Activated T-helper 2 cell treated with anti-CD3 and anti-CD28 coated beads, Interferon-gamma antibody, Interleukin-2, Interleukin-4, amounts not matched to agents 10 μg/mL and 5 μg/mL and 100 μg/mL, durations not matched to agents 14 hours and 24 hours and 36 hours (primary cell): Measurements from ENCODE around the gene HS6ST3. TPM values are rescaled to one million over a fixed set of nuclear protein-coding genes. Genes with fewer than 3 reads are reported as not detected.

Source experiments
- DNase-seq: peaks from one replicate; pipeline ENCODE4 v3.0.0; 2021; ENCODE audit warnings: low spot score
- H3K27ac Mint-ChIP-seq: one replicate; pipeline ENCODE4 v1.8.0; 2021; ENCODE audit warnings: mixed read lengths
- H3K27me3 Mint-ChIP-seq: one replicate; pipeline ENCODE4 v1.8.0; 2021; ENCODE audit warnings: low read depth, mixed read lengths
- H3K36me3 Mint-ChIP-seq: one replicate; pipeline ENCODE4 v1.8.0; 2021; ENCODE audit warnings: low read depth, mixed read lengths
- H3K4me1 Mint-ChIP-seq: one replicate; pipeline ENCODE4 v1.8.0; 2021; ENCODE audit warnings: low read depth, mixed read lengths
- H3K4me3 Mint-ChIP-seq: one replicate; pipeline ENCODE4 v1.8.0; 2021; ENCODE audit warnings: low read depth, mild to moderate bottlenecking, moderate library complexity, mixed read lengths
- H3K9me3 Mint-ChIP-seq: one replicate; pipeline ENCODE4 v1.8.0; 2021; ENCODE audit warnings: mixed read lengths
- intact Hi-C: fragments of 100-400 bp; cut with micrococcal nuclease; formaldehyde crosslinking; loops from one replicate; pipeline ENCODE4 v1.15.1; 2023
- total RNA-seq: library from RNA; stranded (reverse); gene quantifications from 2 replicates; pipeline ENCODE4 v1.2.3, GENCODE V29; 2022

Gene HS6ST3
- total RNA-seq, 1 donor from 2014 or later, result not detected

DNA sequence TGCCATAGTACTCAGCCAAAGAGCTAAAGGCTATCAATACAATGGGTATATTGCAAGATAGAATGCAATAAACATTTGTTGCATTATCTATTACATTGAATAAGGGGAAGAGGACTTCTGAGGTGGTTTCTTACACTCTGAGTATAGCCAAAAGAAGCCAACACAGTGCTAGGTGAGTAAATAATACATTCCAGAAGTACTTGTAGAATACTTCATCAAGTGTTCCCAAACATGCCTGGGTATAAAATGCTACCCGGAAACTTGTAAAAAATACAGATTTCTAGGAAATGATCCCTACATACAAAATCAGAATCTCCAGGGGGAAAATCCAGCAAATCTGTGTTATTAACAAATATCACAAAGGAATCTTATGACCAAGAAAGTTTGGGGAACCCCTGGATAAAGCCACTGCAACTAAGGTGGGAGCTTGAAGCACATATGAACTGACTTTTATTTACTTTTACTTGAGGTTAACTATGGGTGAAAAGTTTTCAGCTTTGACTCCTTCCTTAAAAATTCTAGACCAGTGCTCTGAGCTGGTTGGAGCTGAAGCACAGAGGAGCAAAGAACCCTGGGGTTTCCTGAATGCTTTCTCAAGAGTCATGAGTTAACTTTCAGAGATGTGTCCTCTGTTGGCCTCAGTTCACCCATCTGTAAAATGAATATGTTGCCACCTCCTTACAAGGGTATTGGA lies 768.4 kb downstream of the HS6ST3 start:
- no peak for DNase-seq
- intact Hi-C loops, result no loop called here
- H3K27ac Mint-ChIP-seq, result no peak overlapping the region

GRCh38 chr13:96860882-96861281 lies 771.0 kb downstream of the HS6ST3 start:
- Mint-ChIP-seq H3K4me3 (no peak overlapping the region), H3K27ac (no peak overlapping the region), H3K9me3 (peaks cover 4% of the 10 kb centered on the region), H3K36me3 (no peaks in the 10 kb centered on the region), H3K27me3 (no peaks in the 10 kb centered on the region), H3K4me1 (no peaks in the 10 kb centered on the region)
- no peak for DNase-seq
- intact Hi-C loops, result no loop called here

More for the DNA sequence above, 768.4 kb downstream of the HS6ST3 start:
- H3K4me3 Mint-ChIP-seq, result no peak overlapping the region
- no peaks in the 10 kb centered on the region for H3K9me3 Mint-ChIP-seq
- H3K27me3 Mint-ChIP-seq, result no peaks in the 10 kb centered on the region
- H3K4me1 Mint-ChIP-seq, result no peaks in the 10 kb centered on the region
- no peaks in the 10 kb centered on the region for H3K36me3 Mint-ChIP-seq

DNA sequence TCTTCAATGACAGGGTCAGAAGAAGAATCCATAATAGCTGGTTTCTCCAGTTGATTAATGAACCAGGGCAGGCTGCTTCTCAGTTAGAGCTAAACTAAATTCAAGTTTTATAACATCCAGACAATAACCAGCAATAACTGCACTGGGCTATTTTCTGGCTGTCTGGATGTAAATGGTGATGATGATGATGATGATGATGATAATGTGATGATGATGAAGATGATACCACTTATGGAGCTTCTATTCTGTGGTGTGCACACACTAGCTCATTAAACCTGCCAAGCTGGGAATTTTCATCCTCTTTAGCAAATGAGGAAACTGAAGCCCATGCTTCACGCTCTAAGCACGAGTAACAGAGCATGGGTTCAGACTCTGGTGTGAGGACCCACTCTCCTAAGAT lies 772.2 kb downstream of the HS6ST3 start:
- no peak overlapping the region for H3K4me3 Mint-ChIP-seq
- H3K27ac Mint-ChIP-seq, result no peak overlapping the region
- H3K4me1 Mint-ChIP-seq, result no peaks in the 10 kb centered on the region
- H3K36me3 Mint-ChIP-seq, result no peaks in the 10 kb centered on the region
- intact Hi-C loops, result no loop called here
- no peak for DNase-seq
- H3K9me3 Mint-ChIP-seq, result peaks cover 4% of the 10 kb centered on the region
- H3K27me3 Mint-ChIP-seq, result no peaks in the 10 kb centered on the region

DNA sequence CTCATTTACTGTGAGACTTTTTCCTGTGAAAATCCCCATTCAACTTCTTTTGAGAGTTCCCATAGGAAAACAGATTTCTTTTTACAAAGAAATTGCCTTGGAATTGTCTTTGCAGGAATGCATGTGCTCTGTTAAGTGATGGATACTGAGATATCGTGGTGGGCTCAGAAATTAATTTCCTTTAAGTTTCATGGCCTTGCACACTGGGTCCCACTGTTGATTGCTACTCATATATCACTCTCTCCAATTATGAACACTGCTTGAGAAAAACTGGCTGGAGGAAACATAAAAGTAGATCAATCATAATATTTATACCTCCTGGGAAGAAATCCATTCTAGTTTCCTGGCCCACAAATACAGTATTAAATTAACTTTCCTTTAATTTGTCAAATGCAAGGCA lies 773.1 kb downstream of the HS6ST3 start:
- H3K27ac Mint-ChIP-seq, result no peak overlapping the region
- H3K9me3 Mint-ChIP-seq, result peaks cover 4% of the 10 kb centered on the region
- no peak for DNase-seq
- H3K4me1 Mint-ChIP-seq, result no peaks in the 10 kb centered on the region
- no peaks in the 10 kb centered on the region for H3K36me3 Mint-ChIP-seq
- no peak overlapping the region for H3K4me3 Mint-ChIP-seq
- intact Hi-C loops, result no loop called here
- no peaks in the 10 kb centered on the region for H3K27me3 Mint-ChIP-seq

DNA sequence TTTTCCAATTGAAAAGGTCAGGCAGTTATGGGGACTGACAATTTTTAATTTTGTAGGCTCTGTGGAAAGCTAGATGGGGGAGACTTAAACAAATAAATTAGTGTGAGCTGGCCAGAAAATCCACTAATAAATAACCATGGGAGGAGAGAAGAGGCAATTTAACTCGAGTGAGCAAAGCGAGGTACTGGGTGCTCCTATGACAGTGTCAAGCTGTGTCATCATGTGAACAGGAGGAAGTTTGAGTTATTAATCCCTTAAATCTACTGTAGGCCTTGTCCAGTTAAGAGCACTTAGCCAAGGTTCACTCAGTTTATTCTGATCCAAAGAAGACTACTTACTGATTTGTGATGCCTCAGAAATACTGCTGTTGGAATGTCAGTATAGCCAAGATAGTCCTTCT lies 781.6 kb downstream of the HS6ST3 start:
- no peaks in the 10 kb centered on the region for H3K4me1 Mint-ChIP-seq
- H3K9me3 Mint-ChIP-seq, result peaks cover 13% of the 10 kb centered on the region
- DNase-seq, result no peak
- H3K4me3 Mint-ChIP-seq, result no peak overlapping the region
- no peak overlapping the region for H3K27ac Mint-ChIP-seq
- no peaks in the 10 kb centered on the region for H3K36me3 Mint-ChIP-seq
- H3K27me3 Mint-ChIP-seq, result no peaks in the 10 kb centered on the region
- intact Hi-C loops, result no loop called here

DNA sequence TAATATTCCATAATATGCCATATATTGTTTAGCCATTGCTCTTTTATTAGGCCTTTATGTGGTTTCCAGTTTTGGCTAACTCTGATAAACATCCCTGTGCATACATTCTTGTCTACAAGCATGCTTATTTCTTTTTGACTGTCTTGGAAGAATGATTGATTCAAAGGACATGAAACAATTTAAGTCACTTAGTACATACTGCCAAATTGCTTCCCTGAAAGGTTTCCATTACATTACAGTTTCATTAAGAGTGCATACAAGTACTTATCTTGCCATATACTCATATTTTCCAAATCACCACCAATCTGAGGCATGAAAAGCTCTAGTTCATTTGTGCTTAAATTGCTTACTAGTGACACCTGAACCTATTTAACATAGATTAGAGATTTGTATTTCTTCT lies 790.5 kb downstream of the HS6ST3 start:
- intact Hi-C loops, result no loop called here
- no peaks in the 10 kb centered on the region for H3K36me3 Mint-ChIP-seq
- H3K27me3 Mint-ChIP-seq, result no peaks in the 10 kb centered on the region
- H3K9me3 Mint-ChIP-seq, result peaks cover 23% of the 10 kb centered on the region
- no peaks in the 10 kb centered on the region for H3K4me1 Mint-ChIP-seq
- no peak overlapping the region for H3K27ac Mint-ChIP-seq
- H3K4me3 Mint-ChIP-seq, result no peak overlapping the region
- DNase-seq, result no peak

Other genes starting within 250 kb of the HS6ST3 start
- 1.0 and 2.3 TPM in 2 replicates for gene UGGT2, start 36.7 kb upstream of the HS6ST3 start, total RNA-seq